Prostate gland (tissue), 2 donors: Measurements from ENCODE around the gene C6orf58. TPM values are rescaled to one million over a fixed set of nuclear protein-coding genes. Genes with fewer than 3 reads are reported as not detected.
A peak's percentile ranks its signal among the peaks of the same experiment; 100 is the strongest.
"Not testable (repeated sequence)": the region's sequence is repeated elsewhere in the genome, so short reads cannot be mapped to it uniquely, and the experiment has no call there.

Experiments
- DNase-seq: peaks from one replicate; pipeline ENCODE4 v3.0.0-alpha.2; 2019; ENCODE audit warnings: low spot score
- H3K27ac ChIP-seq, 2 donors: fragments of 200-600 bp; sonication (generic); 2 replicates each; pipeline ENCODE4 v1.5.1; 2017 to 2019
- H3K27me3 ChIP-seq: fragments of 200-600 bp; sonication (generic); replicated peaks from 2 replicates; pipeline ENCODE4 v1.5.1; 2019; ENCODE audit not compliant: insufficient read depth
- H3K36me3 ChIP-seq, 2 donors: fragments of 200-600 bp; sonication (generic); 1 replicate in 1 of 2; 2 replicates in 1 of 2; pipeline versions ENCODE4 v1.5.1 to v1.8.1; 2017 to 2019
- H3K4me1 ChIP-seq: fragments of 200-600 bp; sonication (generic); replicated peaks from 2 replicates; pipeline ENCODE4 v1.5.1; 2019
- H3K4me3 ChIP-seq, 2 donors: fragments of 200-600 bp; sonication (generic); 2 replicates each; pipeline ENCODE4 v1.5.1; 2017 to 2019
- H3K9me3 ChIP-seq: fragments of 200-600 bp; sonication (generic); 2 replicates; pipeline ENCODE4 v1.5.1; 2017
- CTCF ChIP-seq, 4 experiments: fragments of 200-600 bp in 2 of 4; fragments of 450-650 bp in 2 of 4; sonication (generic) in 2 of 4; IDR thresholded peaks; 1 replicate in 3 of 4; 2 replicates in 1 of 4; pipeline ENCODE4 v1.5.1; 2016 to 2019; ENCODE audit warnings: antibody characterized with exemption in 4 of 4, mild to moderate bottlenecking in 2 of 4, moderate library complexity in 2 of 4
- POLR2A ChIP-seq: fragments of 450-650 bp; IDR thresholded peaks from one replicate; pipeline ENCODE4 v1.6.1; 2016; ENCODE audit warnings: antibody characterized with exemption, mild to moderate bottlenecking
- POLR2AphosphoS5 ChIP-seq: sonication (generic); formaldehyde crosslinking; IDR thresholded peaks from one replicate; pipeline ENCODE4 v1.6.1; 2017; ENCODE audit warnings: antibody characterized with exemption
- WGBS: methylation state at CpG from one replicate; pipeline ENCODE4 v1.1.5; 2018; 5-methylcytosine and 5-hydroxymethylcytosine counted together
- intact Hi-C: fragments of 100-400 bp; cut with DNase I; formaldehyde crosslinking; loops from one replicate; pipeline ENCODE4 v1.14.2; 2022
- total RNA-seq, 2 donors: library from RNA; depleted of rRNA; stranded (reverse); fragments of >200 nt; gene quantifications; one replicate each; pipeline ENCODE4 v1.1.0, GENCODE V29; 2016

C6orf58 gene
- total RNA-seq, 2 donors from 2014 or later: not detected

GRCh38 chr6:127587875-127588274, 10.9 kb downstream of the C6orf58 start:
- H3K36me3 ChIP-seq: no peaks in the 10 kb centered on the region
- WGBS: 87% methylated on average over 2 of the region's 2 CpGs
- no peaks in the 10 kb centered on the region for H3K9me3 ChIP-seq
- no peak for DNase-seq
- TF ChIP-seq POLR2A (no peak), POLR2AphosphoS5 (no peak), CTCF (IDR thresholded peaks at IDR 0.05) (no peak)
- H3K27me3 ChIP-seq: no peaks in the 10 kb centered on the region
- H3K27ac ChIP-seq: no peak overlapping the region
- no peaks in the 10 kb centered on the region for H3K4me1 ChIP-seq
- intact Hi-C loops: no loop called here
- H3K4me3 ChIP-seq: no peak overlapping the region

GRCh38 chr6:127589135-127589534, 12.2 kb downstream of the C6orf58 start:
- Histone ChIP-seq H3K27me3 (no peaks in the 10 kb centered on the region), H3K36me3 (no peaks in the 10 kb centered on the region), H3K4me1 (no peaks in the 10 kb centered on the region), H3K27ac (no peak overlapping the region), H3K4me3 (no peak overlapping the region), H3K9me3 (no peaks in the 10 kb centered on the region)
- DNase-seq: no peak
- TF ChIP-seq POLR2A (no peak), POLR2AphosphoS5 (peak; percentile 69), CTCF (IDR thresholded peaks at IDR 0.05) (no peak)
- intact Hi-C loops: no loop called here

- no peak for TF ChIP-seq POLR2AphosphoS5
- TF ChIP-seq CTCF (IDR thresholded peaks at IDR 0.05): no peak
- no peak for TF ChIP-seq POLR2A
- intact Hi-C loops: no loop called here
- 58% methylated on average over 1 of the region's 1 CpG for WGBS
- no peaks in the 10 kb centered on the region for H3K9me3 ChIP-seq
- no peaks in the 10 kb centered on the region for H3K36me3 ChIP-seq
- no peaks in the 10 kb centered on the region for H3K4me1 ChIP-seq
- H3K27ac ChIP-seq: no peak overlapping the region
- no peak for DNase-seq
- H3K4me3 ChIP-seq: no peak overlapping the region
- H3K27me3 ChIP-seq: no peaks in the 10 kb centered on the region
Measured at GRCh38 chr6:127590344-127590743, 13.4 kb downstream of the C6orf58 start.

DNA sequence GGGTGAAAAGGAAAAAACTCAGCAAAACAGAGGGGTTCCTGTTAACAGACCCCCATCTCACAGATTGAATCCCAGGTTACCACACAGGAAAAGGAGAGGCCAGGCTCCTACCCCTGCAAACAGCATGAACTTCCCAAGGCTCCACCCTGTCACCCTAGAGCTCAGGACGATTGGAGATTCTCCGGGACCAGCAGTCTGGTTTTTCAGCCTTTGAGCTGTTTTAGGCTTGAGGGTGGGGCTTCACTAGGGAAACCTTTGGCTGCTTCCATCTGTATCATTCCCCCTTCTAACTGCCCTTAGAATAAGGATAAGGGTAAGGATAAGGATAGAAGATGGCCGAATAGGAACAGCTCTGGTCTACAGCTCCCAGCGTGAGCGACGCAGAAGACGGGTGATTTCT, 16.0 kb downstream of the C6orf58 start:
- no peak for TF ChIP-seq POLR2AphosphoS5
- TF ChIP-seq CTCF (IDR thresholded peaks at IDR 0.05): no peak
- no peak for TF ChIP-seq POLR2A
- Histone ChIP-seq H3K36me3 (no peaks in the 10 kb centered on the region), H3K4me3 (no peak overlapping the region), H3K27me3 (no peaks in the 10 kb centered on the region), H3K4me1 (no peaks in the 10 kb centered on the region), H3K27ac (no peak overlapping the region), H3K9me3 (no peaks in the 10 kb centered on the region)
- 94% methylated on average over 7 of the region's 7 CpGs for WGBS
- no peak for DNase-seq
- intact Hi-C loops: no loop called here

DNA sequence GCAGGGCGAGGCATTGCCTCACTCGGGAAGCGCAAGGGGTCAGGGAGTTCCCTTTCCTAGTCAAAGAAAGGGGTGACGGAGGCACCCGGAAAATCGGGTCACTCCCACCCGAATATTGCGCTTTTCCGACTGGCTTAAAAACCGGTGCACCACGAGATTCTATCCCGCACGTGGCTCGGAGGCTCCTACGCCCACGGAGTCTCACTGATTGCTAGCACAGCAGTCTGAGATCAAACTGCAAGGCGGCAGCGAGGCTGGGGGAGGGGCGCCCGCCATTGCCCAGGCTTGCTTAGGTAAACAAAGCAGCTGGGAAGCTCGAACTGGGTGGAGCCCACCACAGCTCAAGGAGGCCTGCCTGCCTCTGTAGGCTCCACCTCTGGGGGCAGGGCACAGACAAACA, 16.5 kb downstream of the C6orf58 start:
- not testable (repeated sequence) for DNase-seq

More for the DNA sequence above, 16.5 kb downstream of the C6orf58 start:
- H3K27me3 ChIP-seq, H3K27ac ChIP-seq, H3K4me1 ChIP-seq, intact Hi-C loops, H3K36me3 ChIP-seq, H3K4me3 ChIP-seq, H3K9me3 ChIP-seq: not testable (repeated sequence)
- WGBS: 62% methylated on average over 20 of the region's 21 CpGs
